Measurements from ENCODE around the gene FAM174B. TPM values are rescaled to one million over a fixed set of nuclear protein-coding genes. Genes with fewer than 3 reads are reported as not detected.

Gene FAM174B
- total RNA-seq, 1 donor from 2014 or later = 9.8 TPM

Other genes starting within 250 kb of the FAM174B start
- 93.4 TPM for gene CHD2, start 244.5 kb upstream of the FAM174B start, total RNA-seq